OCI-LY7 (cell line): ENCODE measurements around the gene CHAC2.

Source experiments
- EZH2phosphoT487 ChIP-seq: fragments of 200-600 bp; sonication (generic); IDR thresholded peaks from 2 replicates; pipeline ENCODE4 v1.6.1; 2018; ENCODE audit warnings: low read depth, borderline replicate concordance, mild to moderate bottlenecking, mixed run types, antibody characterized with exemption, low read length, moderate library complexity, mixed read lengths
- TF ChIP-seq, protein P1 (sequence below): fragments of 200-600 bp; sonication (generic); conservative IDR thresholded peaks from 2 replicates; pipeline ENCODE4 v1.5.1; 2014; ENCODE audit warnings: mild to moderate bottlenecking, antibody characterized with exemption, low read length, moderate library complexity, mixed read lengths

DNA sequence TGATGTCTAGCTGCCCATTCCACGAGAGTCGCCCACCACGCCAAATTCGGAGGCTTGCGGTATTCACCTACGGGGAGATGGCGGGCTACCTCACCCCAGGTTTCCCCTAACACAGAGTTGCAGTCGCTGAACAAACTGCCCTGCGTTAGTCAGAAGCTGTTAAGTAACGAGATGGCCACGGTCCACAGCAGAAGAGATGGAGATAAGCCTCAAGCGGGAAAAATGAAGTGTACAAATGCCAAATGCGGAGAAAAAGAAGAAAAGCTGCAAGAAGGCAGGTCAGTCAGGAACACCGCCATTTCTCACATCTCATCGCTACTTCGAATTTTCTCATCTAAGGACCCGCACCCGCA is 18.7 kb downstream of the CHAC2 start:
- TF ChIP-seq, protein P1, sequence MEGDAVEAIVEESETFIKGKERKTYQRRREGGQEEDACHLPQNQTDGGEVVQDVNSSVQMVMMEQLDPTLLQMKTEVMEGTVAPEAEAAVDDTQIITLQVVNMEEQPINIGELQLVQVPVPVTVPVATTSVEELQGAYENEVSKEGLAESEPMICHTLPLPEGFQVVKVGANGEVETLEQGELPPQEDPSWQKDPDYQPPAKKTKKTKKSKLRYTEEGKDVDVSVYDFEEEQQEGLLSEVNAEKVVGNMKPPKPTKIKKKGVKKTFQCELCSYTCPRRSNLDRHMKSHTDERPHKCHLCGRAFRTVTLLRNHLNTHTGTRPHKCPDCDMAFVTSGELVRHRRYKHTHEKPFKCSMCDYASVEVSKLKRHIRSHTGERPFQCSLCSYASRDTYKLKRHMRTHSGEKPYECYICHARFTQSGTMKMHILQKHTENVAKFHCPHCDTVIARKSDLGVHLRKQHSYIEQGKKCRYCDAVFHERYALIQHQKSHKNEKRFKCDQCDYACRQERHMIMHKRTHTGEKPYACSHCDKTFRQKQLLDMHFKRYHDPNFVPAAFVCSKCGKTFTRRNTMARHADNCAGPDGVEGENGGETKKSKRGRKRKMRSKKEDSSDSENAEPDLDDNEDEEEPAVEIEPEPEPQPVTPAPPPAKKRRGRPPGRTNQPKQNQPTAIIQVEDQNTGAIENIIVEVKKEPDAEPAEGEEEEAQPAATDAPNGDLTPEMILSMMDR = no peak
- TF ChIP-seq EZH2phosphoT487 = no peak
